Ovary (tissue), 9 donors: ENCODE data around the gene TALDO1. TPM values are rescaled to one million over a fixed set of nuclear protein-coding genes. Genes with fewer than 3 reads are reported as not detected.

Experiments
- DNase-seq, 5 donors: peaks; one replicate each; pipeline ENCODE4 v3.0.0-alpha.2; 2019 to 2020
- H3K27ac ChIP-seq, 2 donors: fragments of 200-600 bp; one replicate each; pipeline versions ENCODE4 v1.5.1 to v1.8.0; 2019 to 2022
- H3K27me3 ChIP-seq: fragments of 200-600 bp; one replicate; pipeline ENCODE4 v1.8.0; 2022
- H3K36me3 ChIP-seq: fragments of 200-600 bp; sonication (generic); one replicate; pipeline ENCODE4 v1.5.1; 2019
- H3K4me1 ChIP-seq: one replicate; pipeline ENCODE4 v1.8.1; 2013; ENCODE audit warnings: mild to moderate bottlenecking, moderate library complexity; ENCODE audit not compliant: insufficient read depth
- H3K4me3 ChIP-seq: fragments of 200-600 bp; sonication (generic); one replicate; pipeline ENCODE4 v1.5.1; 2017
- H3K9me3 ChIP-seq, 2 donors: fragments of 200-600 bp in 1 of 2; sonication (generic) in 1 of 2; one replicate each; pipeline versions ENCODE4 v1.5.1 to v1.8.1; 2013 to 2019; ENCODE audit warnings: mild to moderate bottlenecking in 1 of 2, moderate library complexity in 1 of 2
- EP300 ChIP-seq: sonication (generic); formaldehyde crosslinking; IDR thresholded peaks from one replicate; pipeline ENCODE4 v1.6.1; 2017; ENCODE audit warnings: antibody characterized with exemption
- POLR2A ChIP-seq: fragments of 450-650 bp; IDR thresholded peaks from one replicate; pipeline ENCODE4 v1.6.1; 2017; ENCODE audit warnings: antibody characterized with exemption, mild to moderate bottlenecking, moderate library complexity
- WGBS, 3 donors: extraction: QIAGEN DNeasy Blood & Tissue Kit in 1 of 3; methylation state at CpG; one replicate each; pipeline versions ENCODE4 v1.1.5 to v1.1.7; 2013 to 2017; 5-methylcytosine and 5-hydroxymethylcytosine counted together
- intact Hi-C, 4 donors: fragments of 100-400 bp; cut with DNase I; formaldehyde crosslinking; loops; one replicate each; pipeline versions ENCODE4 v1.11.0 to v1.15.1; 2022 to 2023
- polyA plus RNA-seq, 2 donors: library from polyadenylated mRNA; stranded (reverse); fragments of 200-250 nt in 1 of 2; fragments of 350-450 nt in 1 of 2; fragmentation: Illumina TruSeq in 1 of 2; extraction: RNeasy Lipid Tissue Mini Kit (QIAGEN cat#74804) in 1 of 2; gene quantifications; one replicate each; pipeline ENCODE4 v1.2.3, GENCODE V29; 2013 to 2014
- total RNA-seq, 7 donors: library from RNA; depleted of rRNA in 2 of 7; stranded (reverse); fragments of >200 nt in 2 of 7; fragmentation: NEBNext Ultra II Directional in 3 of 7; extraction: Animal tissue kit (Norgen Biotek cat#: 25700) in 3 of 7; gene quantifications; one replicate each; pipeline versions ENCODE4 v1.1.0 to v1.2.4, GENCODE V29; 2016 to 2023
- TF ChIP-seq, protein P1 (sequence below), 3 donors: fragments of 450-650 bp in 2 of 3; fragments of 200-600 bp in 1 of 3; IDR thresholded peaks; one replicate each; pipeline versions ENCODE4 v1.5.1 to v1.8.0; 2016 to 2022; ENCODE audit warnings: antibody characterized with exemption in 3 of 3, mild to moderate bottlenecking in 1 of 3
- donor health status: DM: no; HTN: no; CAD: no; lungs with moderate emphysema.
- donor health status: DM: no; HTN: no; CAD: no.
- donor health status: Bipolar disorder and iron deficiency.
- donor health status: DM: yes; HTN: yes; CAD: no.
- donor health status: DM: no; HTN: no; CAD: no.
- donor health status: DM: yes; HTN: yes; CAD: no.

The TALDO1 gene
- total and polyA plus RNA-seq, 9 donors: 75.0 to 134 (median 110) TPM

DNA sequence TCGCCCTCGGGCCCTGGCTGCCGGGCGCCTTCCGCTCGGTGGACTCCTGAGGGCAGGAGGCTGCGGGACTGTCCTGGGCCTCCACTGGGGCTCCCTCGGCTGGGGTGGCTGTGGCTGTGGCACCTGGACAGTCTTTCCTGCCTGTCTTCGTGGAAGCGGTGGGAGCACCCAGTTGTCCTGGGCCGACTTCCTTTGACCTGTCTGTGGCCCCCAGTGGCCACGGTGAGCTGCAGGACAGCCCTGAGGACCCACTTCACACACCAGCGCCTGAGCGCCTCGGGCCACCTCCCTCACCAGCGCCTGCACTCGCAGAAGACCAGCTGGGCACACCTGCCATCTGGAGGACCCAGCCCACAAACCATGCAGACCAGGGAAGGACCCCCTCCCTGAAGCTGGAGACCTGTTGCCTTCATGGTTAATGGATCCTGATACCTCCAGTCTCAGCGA is 43.0 kb upstream of the TALDO1 start:
- no peaks in the 10 kb centered on the region for H3K27me3 ChIP-seq
- TF ChIP-seq, protein P1, sequence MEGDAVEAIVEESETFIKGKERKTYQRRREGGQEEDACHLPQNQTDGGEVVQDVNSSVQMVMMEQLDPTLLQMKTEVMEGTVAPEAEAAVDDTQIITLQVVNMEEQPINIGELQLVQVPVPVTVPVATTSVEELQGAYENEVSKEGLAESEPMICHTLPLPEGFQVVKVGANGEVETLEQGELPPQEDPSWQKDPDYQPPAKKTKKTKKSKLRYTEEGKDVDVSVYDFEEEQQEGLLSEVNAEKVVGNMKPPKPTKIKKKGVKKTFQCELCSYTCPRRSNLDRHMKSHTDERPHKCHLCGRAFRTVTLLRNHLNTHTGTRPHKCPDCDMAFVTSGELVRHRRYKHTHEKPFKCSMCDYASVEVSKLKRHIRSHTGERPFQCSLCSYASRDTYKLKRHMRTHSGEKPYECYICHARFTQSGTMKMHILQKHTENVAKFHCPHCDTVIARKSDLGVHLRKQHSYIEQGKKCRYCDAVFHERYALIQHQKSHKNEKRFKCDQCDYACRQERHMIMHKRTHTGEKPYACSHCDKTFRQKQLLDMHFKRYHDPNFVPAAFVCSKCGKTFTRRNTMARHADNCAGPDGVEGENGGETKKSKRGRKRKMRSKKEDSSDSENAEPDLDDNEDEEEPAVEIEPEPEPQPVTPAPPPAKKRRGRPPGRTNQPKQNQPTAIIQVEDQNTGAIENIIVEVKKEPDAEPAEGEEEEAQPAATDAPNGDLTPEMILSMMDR (IDR thresholded peaks at IDR 0.05): no peak
- TF ChIP-seq POLR2A: no peak
- no peak for TF ChIP-seq EP300
- H3K9me3 ChIP-seq: no peaks in the 10 kb centered on the region
- peak in 1 of 5 donors; percentile 40 for DNase-seq
- intact Hi-C loops: no loop called here
- peaks cover 34% of the 10 kb centered on the region for H3K4me1 ChIP-seq
- H3K27ac ChIP-seq: peak overlapping the region in 1 of 2 donors; percentile 3
- 55 to 77% (median 66%) methylated on average over 18 of the region's 18 CpGs for WGBS, 3 donors
- no peak overlapping the region for H3K4me3 ChIP-seq
- H3K36me3 ChIP-seq: no peaks in the 10 kb centered on the region

DNA sequence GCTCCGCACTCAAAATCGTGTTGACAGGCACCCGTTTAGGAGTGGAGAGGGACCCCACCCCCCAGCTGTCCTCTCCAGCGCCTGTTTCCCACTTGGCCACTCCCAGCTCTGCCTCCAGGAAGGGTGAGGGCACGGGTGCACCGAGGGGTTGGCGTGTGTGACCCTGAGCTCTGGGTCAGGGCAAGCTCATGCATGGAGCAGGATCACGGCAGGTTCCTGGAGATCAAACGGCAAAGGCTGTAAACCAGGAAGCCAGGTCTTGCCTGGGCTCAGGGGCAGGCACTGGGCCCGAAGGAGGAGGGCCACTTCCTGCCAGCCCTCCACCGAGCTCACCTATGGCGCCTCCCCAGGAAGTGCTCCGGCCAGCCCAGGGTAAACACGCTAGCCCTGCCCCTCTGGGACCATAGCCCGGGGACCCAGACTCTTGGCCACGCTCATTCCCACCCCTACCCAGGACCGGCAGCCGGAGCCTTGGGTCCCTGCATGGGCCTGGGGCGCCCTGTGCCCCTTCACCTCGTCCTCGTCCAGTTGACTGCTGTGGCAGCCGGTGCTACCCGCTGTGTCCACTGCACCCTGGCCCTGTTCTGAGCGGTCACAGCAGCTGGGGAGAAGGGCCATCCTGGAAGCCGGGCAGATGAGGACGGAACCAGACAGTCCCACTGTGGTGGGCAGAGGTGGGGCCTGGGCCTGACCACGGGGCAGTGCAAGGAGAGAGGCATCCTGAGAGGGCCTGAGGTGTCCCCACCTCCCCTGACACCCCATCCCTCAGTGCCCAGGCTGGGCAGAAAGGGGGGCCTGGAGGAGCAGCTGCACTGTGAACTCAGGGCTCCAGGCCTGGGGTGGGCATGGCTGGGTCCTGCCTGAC is 42.3 kb upstream of the TALDO1 start:
- Histone ChIP-seq H3K4me1 (peaks cover 34% of the 10 kb centered on the region), H3K36me3 (no peaks in the 10 kb centered on the region), H3K27me3 (no peaks in the 10 kb centered on the region), H3K9me3 (no peaks in the 10 kb centered on the region), H3K27ac (peak overlapping the region; percentile 31 to 61), H3K4me3 (peak overlapping the region; percentile 70)
- intact Hi-C loops: loop anchor here in 1 of 4 donors (5.0 kb wide), 1 partner anchor 1202 kb away; no protein-coding TSS in a partner anchor
- peak in 4 of 5 donors; percentile 25 to 51 (median 40) for DNase-seq
- 72 to 83% (median 75%) methylated on average over 24 to 27 of the region's 27 CpGs for WGBS, 3 donors
- TF ChIP-seq, protein P1 (IDR thresholded peaks at IDR 0.05): no peak
- no peak for TF ChIP-seq POLR2A
- TF ChIP-seq EP300: no peak

DNA sequence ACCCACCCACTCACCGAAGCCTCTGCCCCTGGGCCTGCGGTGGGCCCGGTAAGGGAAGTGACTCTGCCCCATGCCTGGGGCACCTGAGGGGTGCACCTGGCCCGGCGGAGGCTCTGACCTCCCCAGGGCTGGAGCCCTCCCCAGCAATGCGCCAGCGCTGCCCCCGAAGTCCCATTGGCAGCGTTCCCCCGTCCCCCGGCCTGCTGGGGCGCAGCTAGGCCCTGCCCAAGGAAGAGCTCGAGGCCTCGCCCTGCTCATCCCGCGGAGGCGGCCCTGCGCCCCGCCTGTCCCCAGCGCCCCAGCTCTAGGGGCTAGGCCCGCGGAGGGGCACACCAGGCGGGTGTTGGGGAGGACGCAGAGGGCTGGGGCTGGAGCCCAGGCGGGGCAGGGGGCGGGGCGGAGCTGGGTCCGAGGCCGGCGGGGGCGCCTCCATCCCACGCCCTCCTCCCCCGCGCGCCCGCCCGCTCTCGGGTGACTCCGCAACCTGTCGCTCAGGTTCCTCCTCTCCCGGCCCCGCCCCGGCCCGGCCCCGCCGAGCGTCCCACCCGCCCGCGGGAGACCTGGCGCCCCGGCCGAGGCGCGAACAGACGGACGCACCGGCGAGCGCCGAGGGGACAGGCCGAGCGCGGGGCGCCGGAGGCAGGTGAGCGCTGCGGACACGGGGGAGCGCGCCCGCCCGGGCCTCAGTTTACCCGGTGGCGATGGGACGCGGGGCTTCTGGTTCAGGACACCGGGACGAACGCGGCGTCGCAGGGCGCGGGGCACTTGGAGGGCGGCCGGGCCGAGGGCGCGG is 41.4 kb upstream of the TALDO1 start, which contains the start of gene EPS8L2:
Gene EPS8L2 (plus strand): TSS at position 586 of the 793 bp plus-strand sequence. CDS start 3,177 bp downstream, outside the sequence.
- H3K4me1 ChIP-seq: peaks cover 34% of the 10 kb centered on the region

More for the DNA sequence above, 41.4 kb upstream of the TALDO1 start, which contains the start of gene EPS8L2:
- WGBS, 3 donors: 9 to 11% (median 9%) methylated on average over 43 to 90 of the region's 90 CpGs
- Histone ChIP-seq H3K4me3 (peak within 1 kb of the TSS; percentile 70), H3K27ac (peak within 1 kb of the TSS; percentile 31 to 61), H3K36me3 (no peaks in the 10 kb centered on the region), H3K27me3 (no peaks in the 10 kb centered on the region), H3K9me3 (no peaks in the 10 kb centered on the region)
- TF ChIP-seq, protein P1 (IDR thresholded peaks at IDR 0.05): no peak
- TF ChIP-seq EP300 (no peak), POLR2A (no peak)
- intact Hi-C loops: loop anchor here in 1 of 4 donors (5.0 kb wide), 1 partner anchor 1201 kb away; no protein-coding TSS in a partner anchor
- peak; percentile 58 to 67 (median 61) for DNase-seq
